ENCODE results near the gene NUDT4B. TPM values are rescaled to one million over a fixed set of nuclear protein-coding genes. Genes with fewer than 3 reads are reported as not detected.
"Not testable (repeated sequence)": the region's sequence is repeated elsewhere in the genome, so short reads cannot be mapped to it uniquely, and the experiment has no call there.

Gene NUDT4B
- polyA plus RNA-seq, 1 donor (not counting 4 experiments of a cell fraction or from before 2014, with no cell fraction given) = 8.7 TPM

DNA sequence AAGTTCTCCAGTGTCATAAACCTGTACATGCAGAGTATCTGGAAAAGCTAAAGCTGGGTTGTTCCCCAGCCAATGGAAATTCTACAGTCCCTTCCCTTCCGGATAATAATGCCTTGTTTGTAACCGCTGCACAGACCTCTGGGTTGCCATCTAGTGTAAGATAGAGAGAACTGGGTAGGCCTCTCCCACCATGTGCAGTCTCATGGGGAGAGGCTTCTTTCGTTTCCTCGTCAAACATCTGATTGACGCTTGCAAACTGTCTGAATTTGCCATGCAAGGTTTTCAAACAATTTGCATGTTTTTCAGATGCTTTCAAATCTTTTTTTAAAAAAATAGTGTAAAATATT is 734 bp downstream of the NUDT4B start:
- H4K20me1 ChIP-seq (ENCODE audit: control insufficient read depth, extremely low read depth, insufficient read depth, low read length); H3K36me3 ChIP-seq (ENCODE audit: control insufficient read depth in 2 of 2, extremely low read depth in 1 of 2, insufficient read depth in 2 of 2, low read length in 2 of 2); H3K9ac ChIP-seq (ENCODE audit: control insufficient read depth, extremely low read depth, insufficient read depth, low read length); H3K27ac ChIP-seq (ENCODE audit: control insufficient read depth, insufficient read depth, low read length); H3K9me3 ChIP-seq (ENCODE audit: control insufficient read depth, low read depth, low read length); DNase-seq (ENCODE audit: low read depth, low spot score); dilution Hi-C loops (cut with MboI; ENCODE audit: extremely low pct_ligation_motif_present, low sequenced_read_pairs); H3K4me1 ChIP-seq (ENCODE audit: control insufficient read depth, extremely low read depth, insufficient read depth, low read length); H3K9me1 ChIP-seq (ENCODE audit: control insufficient read depth, extremely low read depth, insufficient read depth, low read length); H2AFZ ChIP-seq (ENCODE audit: control insufficient read depth, low read length); H3K4me2 ChIP-seq (ENCODE audit: control insufficient read depth, extremely low read depth, insufficient read depth, low read depth, low read length); H3K79me2 ChIP-seq (ENCODE audit: control insufficient read depth, insufficient read depth, low read length); H3K27me3 ChIP-seq (ENCODE audit: control insufficient read depth, extremely low read depth, insufficient read depth, low read length); H3K4me3 ChIP-seq (ENCODE audit: control insufficient read depth in 2 of 3, extremely low read depth in 1 of 3, insufficient read depth in 2 of 3, low read depth in 1 of 3, low read length in 3 of 3): not testable (repeated sequence)
- FAIRE-seq = peak; percentile 62

DNA sequence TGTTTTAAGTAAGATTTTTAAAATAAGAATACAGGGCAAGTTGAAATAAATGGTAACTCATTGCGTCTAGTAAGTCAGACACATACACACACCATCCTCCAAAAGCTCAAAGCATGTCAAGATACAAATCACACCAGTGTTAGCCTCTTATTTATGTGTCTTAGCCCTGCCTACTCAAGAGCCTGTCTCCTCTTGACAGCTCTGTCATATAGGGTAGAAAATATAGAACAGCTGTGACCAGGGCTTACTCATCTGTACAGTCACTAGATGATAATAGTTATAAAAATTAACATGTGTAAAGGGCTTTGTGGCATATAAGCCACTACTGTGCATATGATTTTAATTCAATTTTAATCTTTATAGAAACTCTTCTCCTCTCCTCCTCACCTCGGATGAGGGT is 7.7 kb downstream of the NUDT4B start:
- H3K4me3 ChIP-seq (ENCODE audit: control insufficient read depth in 2 of 3, extremely low read depth in 1 of 3, insufficient read depth in 2 of 3, low read depth in 1 of 3, low read length in 3 of 3); H4K20me1 ChIP-seq (ENCODE audit: control insufficient read depth, extremely low read depth, insufficient read depth, low read length); H3K4me2 ChIP-seq (ENCODE audit: control insufficient read depth, extremely low read depth, insufficient read depth, low read depth, low read length); dilution Hi-C loops (cut with MboI; ENCODE audit: extremely low pct_ligation_motif_present, low sequenced_read_pairs); H2AFZ ChIP-seq (ENCODE audit: control insufficient read depth, low read length); H3K9me3 ChIP-seq (ENCODE audit: control insufficient read depth, low read depth, low read length); H3K9me1 ChIP-seq (ENCODE audit: control insufficient read depth, extremely low read depth, insufficient read depth, low read length); H3K79me2 ChIP-seq (ENCODE audit: control insufficient read depth, insufficient read depth, low read length); H3K27ac ChIP-seq (ENCODE audit: control insufficient read depth, insufficient read depth, low read length); DNase-seq (ENCODE audit: low read depth, low spot score); H3K9ac ChIP-seq (ENCODE audit: control insufficient read depth, extremely low read depth, insufficient read depth, low read length); H3K4me1 ChIP-seq (ENCODE audit: control insufficient read depth, extremely low read depth, insufficient read depth, low read length); H3K36me3 ChIP-seq (ENCODE audit: control insufficient read depth in 2 of 2, extremely low read depth in 1 of 2, insufficient read depth in 2 of 2, low read length in 2 of 2); H3K27me3 ChIP-seq (ENCODE audit: control insufficient read depth, extremely low read depth, insufficient read depth, low read length); FAIRE-seq: not testable (repeated sequence)

DNA sequence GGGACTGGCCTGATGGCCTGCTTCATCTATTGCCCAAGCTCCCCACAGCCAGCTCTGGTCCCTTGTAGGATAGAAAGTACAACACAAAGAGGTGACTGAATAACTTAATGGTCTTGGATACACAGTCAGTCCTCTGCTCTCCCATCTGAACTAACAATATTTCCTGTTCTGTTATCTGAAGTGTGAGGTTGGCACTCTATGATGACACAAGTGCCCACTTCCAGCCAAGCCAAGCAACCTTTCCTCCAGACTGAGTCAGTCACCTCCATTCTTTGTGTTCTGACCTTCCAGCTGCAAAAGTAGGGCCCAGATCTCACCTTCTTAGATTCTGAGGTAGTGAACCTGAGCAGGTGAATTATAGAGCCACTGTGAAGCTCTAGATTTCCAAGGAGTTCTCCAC is 8.9 kb downstream of the NUDT4B start:
- H3K9me3 ChIP-seq (ENCODE audit: control insufficient read depth, low read depth, low read length); H3K4me2 ChIP-seq (ENCODE audit: control insufficient read depth, extremely low read depth, insufficient read depth, low read depth, low read length); H3K9me1 ChIP-seq (ENCODE audit: control insufficient read depth, extremely low read depth, insufficient read depth, low read length); H3K79me2 ChIP-seq (ENCODE audit: control insufficient read depth, insufficient read depth, low read length); H4K20me1 ChIP-seq (ENCODE audit: control insufficient read depth, extremely low read depth, insufficient read depth, low read length); H3K27me3 ChIP-seq (ENCODE audit: control insufficient read depth, extremely low read depth, insufficient read depth, low read length); H3K9ac ChIP-seq (ENCODE audit: control insufficient read depth, extremely low read depth, insufficient read depth, low read length); H3K4me3 ChIP-seq (ENCODE audit: control insufficient read depth in 2 of 3, extremely low read depth in 1 of 3, insufficient read depth in 2 of 3, low read depth in 1 of 3, low read length in 3 of 3); H3K27ac ChIP-seq (ENCODE audit: control insufficient read depth, insufficient read depth, low read length); H3K4me1 ChIP-seq (ENCODE audit: control insufficient read depth, extremely low read depth, insufficient read depth, low read length); FAIRE-seq; dilution Hi-C loops (cut with MboI; ENCODE audit: extremely low pct_ligation_motif_present, low sequenced_read_pairs); H2AFZ ChIP-seq (ENCODE audit: control insufficient read depth, low read length); DNase-seq (ENCODE audit: low read depth, low spot score); H3K36me3 ChIP-seq (ENCODE audit: control insufficient read depth in 2 of 2, extremely low read depth in 1 of 2, insufficient read depth in 2 of 2, low read length in 2 of 2): not testable (repeated sequence)

DNA sequence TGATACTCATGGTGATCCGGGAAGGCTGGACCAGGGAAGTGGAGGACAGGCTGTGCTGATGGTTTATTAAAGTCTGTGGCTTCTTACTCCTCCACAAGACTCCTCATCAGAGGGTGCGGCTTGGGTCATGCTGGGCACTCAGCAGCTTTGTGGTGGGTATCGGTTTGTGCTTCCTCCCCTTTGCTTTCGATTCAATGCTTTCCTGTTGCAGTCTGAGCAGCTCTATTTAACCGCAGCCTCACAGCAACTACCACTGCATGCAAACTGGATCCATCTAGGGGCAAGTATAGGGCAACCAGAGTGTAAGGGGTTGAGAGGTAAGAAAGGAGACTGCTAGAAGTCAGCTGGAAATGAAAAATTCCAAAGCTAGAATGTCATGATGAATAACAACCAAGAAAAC is 9.8 kb downstream of the NUDT4B start:
- H3K27ac ChIP-seq (ENCODE audit: control insufficient read depth, insufficient read depth, low read length); H4K20me1 ChIP-seq (ENCODE audit: control insufficient read depth, extremely low read depth, insufficient read depth, low read length); H3K9ac ChIP-seq (ENCODE audit: control insufficient read depth, extremely low read depth, insufficient read depth, low read length); H3K4me2 ChIP-seq (ENCODE audit: control insufficient read depth, extremely low read depth, insufficient read depth, low read depth, low read length); H3K4me3 ChIP-seq (ENCODE audit: control insufficient read depth in 2 of 3, extremely low read depth in 1 of 3, insufficient read depth in 2 of 3, low read depth in 1 of 3, low read length in 3 of 3); H3K4me1 ChIP-seq (ENCODE audit: control insufficient read depth, extremely low read depth, insufficient read depth, low read length); H3K27me3 ChIP-seq (ENCODE audit: control insufficient read depth, extremely low read depth, insufficient read depth, low read length); H2AFZ ChIP-seq (ENCODE audit: control insufficient read depth, low read length); DNase-seq (ENCODE audit: low read depth, low spot score); H3K79me2 ChIP-seq (ENCODE audit: control insufficient read depth, insufficient read depth, low read length); H3K9me3 ChIP-seq (ENCODE audit: control insufficient read depth, low read depth, low read length); H3K36me3 ChIP-seq (ENCODE audit: control insufficient read depth in 2 of 2, extremely low read depth in 1 of 2, insufficient read depth in 2 of 2, low read length in 2 of 2); FAIRE-seq; dilution Hi-C loops (cut with MboI; ENCODE audit: extremely low pct_ligation_motif_present, low sequenced_read_pairs); H3K9me1 ChIP-seq (ENCODE audit: control insufficient read depth, extremely low read depth, insufficient read depth, low read length): not testable (repeated sequence)

DNA sequence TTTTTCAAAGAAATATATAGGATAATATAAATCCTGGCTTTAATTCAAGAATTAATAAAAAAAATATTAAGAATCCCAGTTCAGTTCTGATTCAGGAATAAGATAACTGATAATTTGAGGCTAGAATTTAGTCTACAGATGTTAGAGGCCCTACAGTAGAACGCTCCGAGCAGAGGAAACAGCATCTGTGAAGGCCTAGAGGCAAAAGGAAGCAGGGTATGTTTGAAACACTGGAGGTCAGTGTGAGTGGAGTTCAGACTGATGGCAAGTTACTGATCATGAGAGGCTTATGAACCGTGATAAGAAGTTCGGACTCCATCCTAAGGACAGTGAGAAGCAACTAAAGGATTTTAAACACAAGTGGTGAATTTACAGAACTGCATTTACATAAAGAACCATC is 10.4 kb downstream of the NUDT4B start:
- FAIRE-seq; H3K4me2 ChIP-seq (ENCODE audit: control insufficient read depth, extremely low read depth, insufficient read depth, low read depth, low read length); H3K9me3 ChIP-seq (ENCODE audit: control insufficient read depth, low read depth, low read length); H3K27ac ChIP-seq (ENCODE audit: control insufficient read depth, insufficient read depth, low read length); H3K36me3 ChIP-seq (ENCODE audit: control insufficient read depth in 2 of 2, extremely low read depth in 1 of 2, insufficient read depth in 2 of 2, low read length in 2 of 2); H3K9ac ChIP-seq (ENCODE audit: control insufficient read depth, extremely low read depth, insufficient read depth, low read length); H3K79me2 ChIP-seq (ENCODE audit: control insufficient read depth, insufficient read depth, low read length); H4K20me1 ChIP-seq (ENCODE audit: control insufficient read depth, extremely low read depth, insufficient read depth, low read length); H3K9me1 ChIP-seq (ENCODE audit: control insufficient read depth, extremely low read depth, insufficient read depth, low read length); H3K27me3 ChIP-seq (ENCODE audit: control insufficient read depth, extremely low read depth, insufficient read depth, low read length); H3K4me1 ChIP-seq (ENCODE audit: control insufficient read depth, extremely low read depth, insufficient read depth, low read length); H3K4me3 ChIP-seq (ENCODE audit: control insufficient read depth in 2 of 3, extremely low read depth in 1 of 3, insufficient read depth in 2 of 3, low read depth in 1 of 3, low read length in 3 of 3); dilution Hi-C loops (cut with MboI; ENCODE audit: extremely low pct_ligation_motif_present, low sequenced_read_pairs); DNase-seq (ENCODE audit: low read depth, low spot score); H2AFZ ChIP-seq (ENCODE audit: control insufficient read depth, low read length): not testable (repeated sequence)
